Measurements from ENCODE around the gene LURAP1L. TPM values are rescaled to one million over a fixed set of nuclear protein-coding genes. Genes with fewer than 3 reads are reported as not detected.

Gene LURAP1L, protein sequence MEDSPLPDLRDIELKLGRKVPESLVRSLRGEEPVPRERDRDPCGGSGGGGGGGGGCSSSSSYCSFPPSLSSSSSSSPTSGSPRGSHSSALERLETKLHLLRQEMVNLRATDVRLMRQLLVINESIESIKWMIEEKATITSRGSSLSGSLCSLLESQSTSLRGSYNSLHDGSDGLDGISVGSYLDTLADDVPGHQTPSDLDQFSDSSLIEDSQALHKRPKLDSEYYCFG
- polyA plus RNA-seq (ENCODE audit: insufficient read length) = 18.8 TPM
- long read RNA-seq, donor 1, transcript LURAP1L-201 (2 exons, 1,753 nt) = major isoform, 16 of 24 reads
- long read RNA-seq, donor 1, partial matches to known transcripts = 7 of 24 reads
- long read RNA-seq, donor 1, other reads (novel, unspliced or antisense) = 0 of 24 reads
- long read RNA-seq, donor 2, transcript LURAP1L-201 (2 exons, 1,753 nt) = major isoform, 18 of 18 reads
- long read RNA-seq, donor 2, partial matches to known transcripts = 0 of 18 reads
- long read RNA-seq, donor 2, other reads (novel, unspliced or antisense) = 0 of 18 reads
- long read RNA-seq, donor 3, transcript LURAP1L-201 (2 exons, 1,753 nt) = major isoform, 9 of 9 reads
- long read RNA-seq, donor 3, partial matches to known transcripts = 0 of 9 reads
- long read RNA-seq, donor 3, other reads (novel, unspliced or antisense) = 0 of 9 reads
- long read RNA-seq, donor 4 = 0 reads
- long read RNA-seq, donor 5, transcript LURAP1L-201 (2 exons, 1,753 nt) = major isoform, 13 of 21 reads
- long read RNA-seq, donor 5, partial matches to known transcripts = 7 of 21 reads
- long read RNA-seq, donor 5, other reads (novel, unspliced or antisense) = 0 of 21 reads
- long read RNA-seq, donor 6, transcript LURAP1L-201 (2 exons, 1,753 nt) = major isoform, 16 of 16 reads
- long read RNA-seq, donor 6, partial matches to known transcripts = 0 of 16 reads
- long read RNA-seq, donor 6, other reads (novel, unspliced or antisense) = 0 of 16 reads
- long read RNA-seq, donor 7, transcript LURAP1L-201 (2 exons, 1,753 nt) = major isoform, 21 of 23 reads
- long read RNA-seq, donor 7, partial matches to known transcripts = 0 of 23 reads
- long read RNA-seq, donor 7, other reads (novel, unspliced or antisense) = 0 of 23 reads
- long read RNA-seq, donor 8, partial matches to known transcripts = 0 of 4 reads
- long read RNA-seq, donor 8, other reads (novel, unspliced or antisense) = 0 of 4 reads

DNA sequence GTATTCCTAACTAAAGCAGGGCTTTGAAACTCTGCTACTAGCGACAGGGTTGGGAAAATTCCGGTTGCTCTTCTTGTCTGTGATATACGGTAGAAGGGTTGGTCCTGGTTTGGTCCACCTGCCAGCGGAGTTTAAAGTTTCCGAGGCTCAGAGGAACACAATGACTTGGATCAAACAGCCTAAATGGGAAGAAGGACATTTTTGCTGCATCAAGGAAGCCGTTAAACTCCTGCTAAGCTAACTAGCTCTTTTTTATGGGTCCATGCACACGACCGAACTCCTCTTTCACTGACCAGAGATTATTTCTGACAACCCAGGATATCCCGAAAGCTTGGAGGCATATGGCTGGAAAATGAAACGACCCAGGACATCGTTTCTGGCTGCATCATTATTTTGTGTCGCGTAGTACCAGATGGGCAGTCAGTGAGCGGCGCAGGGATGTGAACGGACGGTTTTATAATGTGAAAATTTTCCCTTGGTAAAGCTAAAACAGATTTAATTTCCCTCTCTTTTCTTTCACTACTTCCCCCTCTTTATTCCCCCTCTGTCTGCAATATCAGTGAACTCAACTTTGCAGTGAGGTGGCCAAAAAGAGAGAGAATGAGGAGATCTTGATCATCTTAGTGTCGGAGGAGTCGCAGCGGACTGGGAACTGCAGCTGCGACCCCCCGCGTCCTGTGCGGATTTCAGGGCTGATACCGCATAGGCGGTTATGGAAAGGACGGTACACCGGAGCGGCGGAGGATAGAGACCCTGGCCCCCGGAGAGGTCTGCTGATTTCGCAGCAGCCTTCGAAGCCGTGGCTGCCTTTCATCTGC lies at the start of gene LURAP1L:
Gene LURAP1L (plus strand): TSS at position 160 of the 818 bp plus-strand sequence. CDS start 696 bp downstream, outside the sequence.
- DNase-seq = peak; percentile 79

DNA sequence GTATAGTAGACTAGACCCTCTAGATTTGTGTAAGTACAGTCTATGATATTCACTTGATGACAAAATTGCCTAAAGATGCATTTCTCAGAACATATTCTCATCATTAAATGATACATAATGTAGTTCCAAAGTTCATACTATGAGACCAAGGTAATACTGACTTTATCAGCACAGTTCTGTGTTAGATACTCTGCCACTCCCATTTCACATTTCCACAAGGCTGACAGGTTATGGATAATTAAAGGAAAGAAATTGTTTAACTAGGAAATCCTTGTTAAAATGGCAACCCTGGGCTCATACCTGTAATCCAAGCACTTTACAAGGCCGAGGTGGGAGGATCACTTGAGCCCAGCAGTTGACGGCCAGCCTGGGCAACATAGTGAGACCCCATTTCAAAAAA lies 48.0 kb upstream of the LURAP1L start:
- DNase-seq = no peak

DNA sequence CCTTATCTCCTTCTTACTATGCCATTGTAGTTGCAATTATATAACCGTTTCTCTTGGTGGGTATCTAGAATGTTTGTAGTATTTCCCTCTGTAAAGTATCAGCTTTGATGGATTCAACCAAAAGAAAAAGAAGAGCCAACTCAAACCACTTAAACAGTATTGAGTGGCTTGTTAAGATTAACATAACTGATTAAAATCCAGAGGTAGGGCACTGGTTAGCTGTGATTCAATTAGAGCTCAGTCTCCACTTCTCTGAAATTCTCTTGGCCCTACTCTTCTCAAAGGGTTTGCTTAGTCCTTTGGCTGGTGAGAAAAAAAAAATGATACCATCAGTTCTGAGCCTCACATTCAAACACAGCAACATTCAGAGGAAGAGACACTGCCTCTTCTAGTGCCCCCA lies 44.6 kb upstream of the LURAP1L start:
- no peak for DNase-seq

DNA sequence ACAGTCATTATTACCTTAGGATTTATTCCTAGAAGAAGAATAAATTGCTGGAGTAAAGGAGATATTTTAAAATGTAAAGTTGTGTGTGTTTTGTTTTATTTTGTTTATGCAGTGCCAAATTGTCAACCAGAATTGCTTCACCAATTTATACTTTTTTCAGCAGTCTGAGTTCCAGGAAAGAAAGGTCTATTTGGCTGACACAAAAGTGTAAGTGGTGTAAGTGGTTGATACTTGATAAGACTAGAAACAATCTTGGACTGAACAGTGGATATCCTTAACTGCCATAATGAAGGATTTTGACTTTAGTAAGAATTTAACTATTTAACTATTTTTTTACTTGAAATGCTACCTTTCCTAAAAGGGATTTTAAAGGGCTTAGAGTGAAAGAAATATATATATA lies 43.9 kb upstream of the LURAP1L start:
- DNase-seq = no peak

DNA sequence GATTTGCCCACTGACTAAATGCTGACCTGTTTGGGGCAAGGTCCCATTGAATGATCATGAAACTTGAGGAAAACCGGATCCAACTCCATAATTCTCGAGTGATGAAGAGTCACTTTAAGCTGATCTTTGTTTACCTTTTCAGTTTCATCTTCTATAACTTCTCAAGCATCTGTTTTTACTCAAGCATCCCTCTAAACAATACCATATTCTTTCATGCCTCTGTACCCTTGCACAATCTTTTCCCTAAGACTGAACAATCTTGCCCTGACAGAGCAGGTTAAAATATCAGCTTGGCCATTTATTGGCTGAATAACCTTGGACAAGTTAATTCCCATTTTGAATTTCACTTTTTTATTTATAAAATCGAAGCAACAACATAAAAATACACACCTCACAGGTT lies 41.8 kb upstream of the LURAP1L start:
- DNase-seq = no peak

DNA sequence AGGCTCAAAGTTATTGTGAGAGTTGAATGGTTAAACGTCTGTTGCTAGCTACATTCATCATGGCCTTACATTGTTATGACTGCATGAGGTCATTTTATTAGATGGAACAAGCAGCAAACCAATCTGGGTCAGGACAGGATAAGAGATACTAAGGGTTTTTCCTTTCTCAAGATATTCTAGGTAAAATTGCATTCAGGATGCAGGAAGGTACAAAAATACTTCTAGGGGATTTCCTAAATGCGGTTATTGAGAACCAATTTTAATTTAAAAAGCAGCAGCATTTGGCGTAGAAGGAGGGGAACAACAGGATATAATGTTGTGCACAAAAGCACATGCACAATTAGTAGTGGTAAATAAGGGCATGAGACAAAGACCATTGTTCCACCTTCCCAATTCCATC lies 39.2 kb upstream of the LURAP1L start:
- DNase-seq = no peak

DNA sequence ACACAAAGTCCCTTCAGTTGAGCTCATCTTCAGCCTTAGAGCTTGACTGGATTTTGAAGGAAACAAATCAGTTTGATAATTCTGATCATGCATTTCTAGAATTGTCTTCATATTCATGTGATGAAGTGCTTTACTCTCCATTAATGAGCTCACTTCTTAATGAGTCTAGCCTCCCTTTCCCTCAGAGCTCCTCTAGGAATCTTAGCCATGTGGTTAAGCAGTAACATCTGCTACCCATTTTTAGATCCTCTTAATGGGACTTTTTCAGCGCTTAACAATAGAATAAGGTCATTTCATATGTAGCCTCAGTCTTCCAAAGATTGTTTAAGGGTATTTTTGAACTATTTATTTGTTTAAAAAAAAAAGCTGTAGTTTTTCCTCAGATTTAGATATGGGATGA lies 36.9 kb upstream of the LURAP1L start:
- no peak for DNase-seq

DNA sequence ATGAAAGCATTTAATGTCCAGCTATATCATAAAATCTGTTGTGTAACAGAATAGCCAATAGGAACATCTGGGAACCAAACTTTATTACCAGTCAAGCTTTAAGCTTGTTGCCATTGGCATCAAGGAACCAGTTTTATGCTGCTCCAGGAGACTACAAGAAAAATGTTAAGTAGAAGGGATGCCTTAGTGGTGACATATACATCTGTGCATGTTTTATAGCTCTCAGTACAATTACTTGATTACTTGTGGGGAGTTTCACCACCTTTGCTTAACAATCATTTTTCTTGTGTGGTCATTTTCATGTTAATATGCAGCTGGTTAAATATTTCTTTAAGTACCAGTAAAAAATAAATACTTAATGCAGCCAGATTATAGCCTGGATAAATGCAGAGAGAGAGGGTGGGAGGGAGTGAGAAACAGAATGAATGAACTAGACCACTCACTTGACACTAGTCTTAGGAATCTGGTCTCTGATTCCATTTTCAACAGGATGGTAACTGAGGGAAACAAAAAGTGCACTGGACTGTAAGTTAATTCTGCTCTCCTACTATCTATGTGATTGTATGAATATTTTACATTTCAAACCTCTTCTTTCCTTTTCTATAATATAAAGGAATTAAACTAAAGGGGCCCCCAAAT lies 35.7 kb upstream of the LURAP1L start:
- DNase-seq = no peak

DNA sequence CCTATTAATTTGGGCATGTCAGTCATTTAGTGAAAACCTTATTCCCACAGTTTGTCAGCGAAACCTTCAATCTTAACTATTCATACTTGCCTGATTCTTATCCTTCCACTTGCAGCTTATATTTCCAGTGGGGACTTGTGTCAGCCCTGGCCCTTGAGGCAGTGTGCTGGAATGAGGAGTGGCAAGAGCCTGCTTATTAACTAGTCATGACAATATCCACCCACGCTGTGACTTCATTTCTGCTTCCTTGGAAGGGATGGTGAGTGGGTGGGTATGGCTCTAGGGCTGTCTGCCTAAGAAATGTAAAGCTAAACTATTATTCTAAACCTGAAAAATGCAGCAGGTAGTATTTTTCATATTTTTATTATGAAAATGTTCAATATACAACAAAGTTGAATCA lies 34.0 kb upstream of the LURAP1L start:
- no peak for DNase-seq

DNA sequence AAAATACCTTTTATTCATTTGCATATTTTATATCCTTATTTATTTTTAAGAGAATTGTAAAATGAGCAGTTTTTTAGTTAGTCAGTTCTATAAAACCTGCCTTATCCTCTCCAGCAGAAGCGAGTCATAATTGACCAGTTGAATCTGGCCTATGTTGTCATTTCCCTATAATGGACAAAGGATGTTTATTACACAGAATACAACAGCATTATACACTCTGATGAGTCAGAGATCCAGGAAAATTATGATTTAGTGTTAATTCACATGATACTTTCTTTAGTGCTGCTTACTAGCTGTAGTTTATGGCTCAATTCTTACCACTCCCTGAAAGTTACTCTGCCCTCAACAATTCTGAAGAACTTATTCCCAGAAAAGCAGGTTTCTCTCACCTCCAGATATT lies 26.8 kb upstream of the LURAP1L start:
- no peak for DNase-seq

DNA sequence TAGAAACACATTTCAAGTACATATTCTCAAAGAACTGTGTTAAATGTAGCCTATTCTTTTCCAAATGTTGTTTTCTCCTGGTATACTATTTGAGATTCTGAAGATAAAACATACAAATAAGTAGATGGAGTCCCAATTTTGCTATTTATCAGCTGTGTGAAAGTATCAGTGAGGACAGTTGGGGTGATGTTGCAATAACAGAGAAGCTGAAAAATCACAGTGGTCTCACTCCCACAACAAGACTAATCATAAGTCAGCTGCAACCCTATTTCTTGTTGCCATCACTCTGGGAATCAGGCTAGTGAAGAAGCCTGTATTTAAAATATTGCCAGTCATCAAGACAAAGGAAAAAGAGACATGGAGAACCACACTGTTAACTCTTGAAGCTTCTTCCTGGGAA lies 25.9 kb upstream of the LURAP1L start:
- no peak for DNase-seq

DNA sequence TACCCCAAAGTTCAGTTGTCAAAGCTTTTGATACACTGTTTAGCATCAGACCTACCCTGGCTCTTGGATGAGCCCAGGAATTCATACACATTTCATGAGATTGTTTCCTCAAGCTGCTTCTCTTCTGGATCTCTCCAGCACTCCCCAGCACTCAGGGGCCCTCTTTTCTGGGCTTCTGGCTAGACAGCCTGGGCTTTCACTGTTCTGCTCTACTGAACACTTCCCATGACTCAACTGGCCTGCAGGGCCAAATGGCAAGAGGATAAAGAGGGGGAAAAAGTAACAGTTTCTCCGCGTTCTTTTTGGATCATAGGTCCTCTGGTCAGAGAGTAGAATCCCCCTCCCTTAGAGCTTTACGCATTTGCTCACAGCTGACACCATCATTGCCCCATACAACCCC lies 20.9 kb upstream of the LURAP1L start:
- no peak for DNase-seq

DNA sequence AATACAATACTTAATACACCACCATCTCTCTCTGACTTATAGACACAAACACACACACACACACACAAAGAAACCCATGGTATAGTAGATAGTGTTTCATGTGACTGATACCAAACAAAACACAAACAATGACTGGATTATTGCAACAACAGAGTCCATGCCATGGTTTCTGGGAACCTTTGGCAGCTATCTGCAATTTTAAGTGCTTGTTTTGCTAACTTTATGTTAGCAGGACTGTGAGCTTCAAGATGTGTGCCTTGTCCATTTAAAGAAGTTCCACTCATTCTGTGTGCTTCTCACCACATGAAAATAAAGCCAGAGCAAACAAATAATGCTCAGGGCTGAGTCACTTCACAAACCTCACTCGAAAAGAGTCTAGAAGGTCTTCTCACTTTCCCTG lies 15.1 kb upstream of the LURAP1L start:
- no peak for DNase-seq

DNA sequence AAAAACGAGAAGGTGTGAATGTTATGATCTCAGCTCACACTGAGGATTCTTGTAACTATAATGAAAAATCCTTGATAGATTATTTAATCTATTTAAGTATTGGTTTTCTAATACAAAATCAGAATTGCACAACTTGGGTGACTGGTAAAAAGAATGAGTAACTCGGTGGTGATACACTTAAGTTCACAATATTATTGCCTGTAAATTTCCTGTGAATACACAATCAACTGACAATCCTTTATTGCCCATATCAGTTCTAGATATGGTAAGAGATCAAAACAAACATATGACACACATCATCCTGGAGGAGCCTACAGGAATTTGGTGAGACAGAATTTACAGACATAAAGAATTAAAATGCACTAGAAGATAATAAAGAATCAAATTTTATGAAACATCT lies 14.1 kb upstream of the LURAP1L start:
- no peak for DNase-seq

DNA sequence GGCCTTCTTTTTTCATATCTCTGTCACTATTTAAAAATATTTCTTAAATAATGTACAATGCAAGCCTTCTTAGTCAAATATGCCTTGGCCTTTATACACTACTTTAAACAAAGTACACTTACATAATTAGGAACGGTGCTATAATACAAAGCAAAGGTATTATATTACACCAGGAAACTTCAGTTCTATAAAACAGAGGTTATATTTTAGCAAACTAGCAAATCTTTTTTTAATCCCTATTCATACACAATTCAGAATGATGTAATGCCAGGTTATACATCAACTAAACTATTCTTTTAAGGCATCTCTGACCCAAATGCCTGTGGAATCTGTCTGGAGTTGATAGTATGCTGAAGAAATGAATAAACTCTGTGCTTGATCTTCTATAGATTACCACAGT lies 10.7 kb upstream of the LURAP1L start:
- DNase-seq = no peak

DNA sequence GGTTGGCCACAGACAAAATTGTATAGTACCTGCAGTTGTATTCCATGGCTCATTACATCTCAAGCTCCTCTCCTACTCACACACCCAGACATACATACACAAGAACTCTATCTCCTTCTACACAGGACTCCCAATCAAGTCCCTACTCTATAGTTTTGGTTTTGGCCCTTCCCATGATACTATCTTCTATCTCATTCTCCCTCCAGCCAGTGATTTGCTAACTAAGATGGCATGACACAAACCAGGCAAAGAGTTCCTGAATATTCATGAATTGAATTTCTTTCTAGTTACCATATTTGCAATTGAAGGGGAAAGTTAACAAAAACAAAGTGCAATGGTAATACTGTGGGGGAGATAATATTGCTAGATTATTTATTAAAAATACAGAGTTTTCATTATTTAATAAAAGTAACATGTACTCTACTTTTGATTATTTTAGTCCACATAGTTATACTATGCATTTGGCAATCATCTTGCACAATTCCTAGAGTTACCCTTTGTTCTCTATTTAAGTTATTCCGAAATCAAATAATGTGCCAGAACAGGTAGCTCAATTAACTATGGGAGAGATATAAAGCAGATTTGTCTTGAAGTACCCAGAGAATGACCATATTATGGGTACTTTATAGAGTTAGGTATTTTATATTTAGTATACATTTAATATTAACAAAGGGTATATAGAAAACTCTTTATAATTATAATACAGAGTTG lies 9.6 kb upstream of the LURAP1L start:
- DNase-seq = no peak

DNA sequence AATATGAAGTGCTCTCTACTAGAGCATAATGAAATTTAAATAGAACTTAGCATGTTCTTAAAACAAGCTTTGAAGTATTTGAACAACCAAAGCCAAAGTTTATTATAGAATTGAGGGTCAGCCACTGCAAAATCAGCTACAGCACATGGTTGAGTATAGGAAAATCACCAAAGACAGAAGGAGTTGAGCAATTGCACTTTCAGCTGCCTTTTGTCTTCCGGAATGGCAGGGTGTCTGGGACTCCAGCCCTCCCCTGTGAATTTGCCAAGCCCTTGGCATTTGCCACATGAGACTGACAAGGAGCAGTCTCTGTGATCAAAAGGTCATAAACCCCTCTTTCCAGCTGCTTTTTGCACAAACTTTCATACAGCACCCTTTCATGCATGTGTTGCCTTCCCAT lies 8.5 kb upstream of the LURAP1L start:
- DNase-seq = no peak

DNA sequence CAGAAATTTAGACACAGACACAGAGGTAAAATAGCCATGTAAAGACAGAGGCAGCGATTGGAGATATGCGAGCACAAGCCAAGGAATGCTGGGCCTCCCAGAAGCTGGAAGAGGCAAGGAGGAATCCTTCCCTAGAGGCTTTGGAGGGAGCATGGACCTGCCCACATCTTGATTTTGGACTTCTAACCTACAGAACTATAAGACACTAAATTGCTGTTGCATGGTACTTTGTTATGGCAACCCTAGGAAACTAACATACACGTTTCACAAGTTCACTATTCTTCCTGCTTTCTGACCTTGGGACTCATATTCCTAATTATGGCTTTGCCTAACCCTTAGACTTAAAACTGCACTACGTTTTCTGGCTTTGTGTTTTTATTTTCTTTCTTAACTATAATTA lies 4.6 kb upstream of the LURAP1L start:
- no peak for DNase-seq

DNA sequence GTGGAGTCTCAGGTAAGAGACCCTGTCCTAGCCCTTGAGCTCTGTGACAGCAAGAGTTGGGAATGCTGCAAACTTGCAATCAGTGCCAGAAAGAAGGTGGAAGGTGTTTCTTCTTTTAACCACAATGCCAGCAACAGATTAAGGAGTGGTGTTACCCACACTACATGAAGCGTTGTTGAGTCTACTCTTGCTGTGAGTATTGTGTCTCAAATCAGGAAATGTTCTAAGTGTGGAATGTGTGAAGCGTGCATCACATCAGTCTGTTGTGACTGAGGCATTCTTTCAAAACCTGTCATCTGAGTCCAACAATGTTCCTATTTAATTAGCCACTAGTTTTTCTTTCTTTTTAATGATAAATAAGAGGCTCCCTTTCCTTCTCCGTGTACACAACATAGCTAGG lies 2.9 kb upstream of the LURAP1L start:
- DNase-seq = no peak

DNA sequence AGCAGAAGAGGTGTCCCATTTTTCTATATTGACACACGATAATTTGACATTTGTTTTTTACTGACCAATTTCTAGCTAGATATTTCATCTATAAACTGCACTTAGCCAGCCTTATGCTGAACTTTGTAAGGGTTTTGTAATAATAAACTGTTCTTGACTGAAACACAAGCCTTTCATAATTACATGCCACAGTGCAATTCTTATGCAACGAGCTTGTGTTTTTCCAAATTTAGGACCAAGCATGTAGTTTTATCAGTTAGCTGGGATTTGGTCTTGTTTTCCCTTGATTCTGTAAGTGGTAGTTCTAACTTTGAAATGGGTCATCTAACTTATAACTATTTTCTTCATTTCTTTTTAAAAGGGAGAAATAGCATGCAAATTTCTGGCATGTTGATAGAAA lies 1.3 kb upstream of the LURAP1L start:
- DNase-seq = no peak

All from left kidney (tissue), 8 donors.